Measurements from ENCODE around the gene ISL2.
"Not testable (repeated sequence)": the region's sequence is repeated elsewhere in the genome, so short reads cannot be mapped to it uniquely, and the experiment has no call there.

ISL2 gene

GRCh38 chr15:76336254-76337058, at the start of gene ISL2:
ISL2 (plus strand) TSS chr15:76336773; CDS start chr15:76336884, 111 bp downstream.
- DNase-seq = no peak

- DNase-seq = no peak
These were observed 47.0 kb upstream of the ISL2 start for GRCh38 chr15:76289582-76289981.

- no peak for DNase-seq
These were observed 43.2 kb upstream of the ISL2 start for GRCh38 chr15:76293361-76293760.

GRCh38 chr15:76294463-76294862, 42.1 kb upstream of the ISL2 start:
- DNase-seq = not testable (repeated sequence)

- no peak for DNase-seq
These were observed 39.7 kb upstream of the ISL2 start for GRCh38 chr15:76296849-76297248.

GRCh38 chr15:76297951-76298350, 38.6 kb upstream of the ISL2 start:
- not testable (repeated sequence) for DNase-seq

- DNase-seq = no peak
These were observed 37.6 kb upstream of the ISL2 start for GRCh38 chr15:76298986-76299385.

GRCh38 chr15:76299786-76300185, 36.8 kb upstream of the ISL2 start:
- DNase-seq = no peak

- no peak for DNase-seq
These were observed 32.7 kb upstream of the ISL2 start for GRCh38 chr15:76303909-76304308.

GRCh38 chr15:76309601-76310330, 26.8 kb upstream of the ISL2 start:
- no peak for DNase-seq

- DNase-seq = no peak
These were observed 26.0 kb upstream of the ISL2 start for GRCh38 chr15:76310475-76311099.

- DNase-seq = peak; percentile 83
These were observed 25.2 kb upstream of the ISL2 start, which contains the start of gene ETFA for GRCh38 chr15:76311100-76311953. ETFA (minus strand) TSS chr15:76311469; CDS start chr15:76311388, 81 bp downstream.

- no peak for DNase-seq
These were observed 23.9 kb upstream of the ISL2 start for GRCh38 chr15:76312540-76313174.

- DNase-seq = not testable (repeated sequence)
These were observed 23.4 kb upstream of the ISL2 start for GRCh38 chr15:76313175-76313567.

GRCh38 chr15:76313731-76314130, 22.8 kb upstream of the ISL2 start:
- no peak for DNase-seq

GRCh38 chr15:76320012-76320411, 16.6 kb upstream of the ISL2 start:
- no peak for DNase-seq

GRCh38 chr15:76321171-76321570, 15.4 kb upstream of the ISL2 start:
- DNase-seq = no peak

GRCh38 chr15:76321602-76322001, 15.0 kb upstream of the ISL2 start:
- DNase-seq = no peak

GRCh38 chr15:76324066-76324465, 12.5 kb upstream of the ISL2 start:
- DNase-seq = no peak

- DNase-seq = no peak
These were observed 10.9 kb upstream of the ISL2 start for GRCh38 chr15:76325704-76326103.

- DNase-seq = no peak
These were observed 9.1 kb upstream of the ISL2 start for GRCh38 chr15:76327191-76328105.

All from activated gamma-delta T cell treated with Interleukin-2 at 50 U/mL for 16 hours (primary cell).